ENCODE results near the gene CARD11. TPM values are rescaled to one million over a fixed set of nuclear protein-coding genes. Genes with fewer than 3 reads are reported as not detected.

Gene CARD11
- total RNA-seq, 2 donors from 2014 or later = 0.87 to 2.4 TPM

DNA sequence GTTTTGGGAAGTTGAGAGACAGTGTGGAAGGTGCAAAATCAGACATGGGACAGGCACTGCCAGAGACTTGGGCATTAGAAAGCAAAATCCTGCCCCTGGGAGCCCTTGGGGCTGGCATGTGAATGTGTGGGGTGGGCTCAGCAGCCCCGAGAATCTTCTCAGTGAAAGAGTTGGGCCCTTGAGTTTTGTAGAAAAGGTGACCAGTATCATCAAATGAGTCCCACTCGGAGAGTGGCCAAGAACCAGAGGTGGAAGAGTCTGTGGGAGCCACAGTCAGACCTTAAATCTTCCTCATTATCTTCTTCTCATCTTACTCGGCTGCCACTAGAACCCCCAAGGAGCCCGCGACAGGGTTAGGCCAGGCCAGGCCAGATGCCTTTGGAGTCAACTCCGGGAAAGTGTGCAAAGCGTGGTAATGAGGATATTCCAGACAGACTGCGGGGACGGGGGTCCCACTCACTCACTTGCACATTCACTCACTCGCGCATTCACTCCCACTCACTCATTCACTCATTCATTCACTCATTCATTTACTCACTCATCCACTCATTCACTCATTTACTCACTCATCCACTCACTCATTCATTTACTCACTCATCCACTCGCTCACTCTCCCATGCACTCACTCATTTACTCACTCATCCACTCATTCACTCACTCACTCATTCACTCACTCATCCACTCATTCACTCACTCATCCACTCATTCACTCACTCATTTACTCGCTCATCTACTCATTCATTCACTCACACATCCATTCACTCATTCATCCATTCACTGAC lies 74.9 kb downstream of the CARD11 start:
- Histone ChIP-seq H3K36me3 (no peaks in the 10 kb centered on the region), H3K27me3 (replicated peaks; ENCODE audit: insufficient read depth) (no peaks in the 10 kb centered on the region), H3K4me3 (no peak overlapping the region), H3K9me3 (no peaks in the 10 kb centered on the region), H3K27ac (no peak overlapping the region), H3K4me1 (replicated peaks) (no peaks in the 10 kb centered on the region)
- no peak for TF ChIP-seq POLR2A (IDR thresholded peaks at IDR 0.05)
- intact Hi-C loops (cut with DNase I) = no loop called here
- WGBS = 90% methylated on average over 13 of the region's 13 CpGs
- no peak for DNase-seq (ENCODE audit: low spot score)

DNA sequence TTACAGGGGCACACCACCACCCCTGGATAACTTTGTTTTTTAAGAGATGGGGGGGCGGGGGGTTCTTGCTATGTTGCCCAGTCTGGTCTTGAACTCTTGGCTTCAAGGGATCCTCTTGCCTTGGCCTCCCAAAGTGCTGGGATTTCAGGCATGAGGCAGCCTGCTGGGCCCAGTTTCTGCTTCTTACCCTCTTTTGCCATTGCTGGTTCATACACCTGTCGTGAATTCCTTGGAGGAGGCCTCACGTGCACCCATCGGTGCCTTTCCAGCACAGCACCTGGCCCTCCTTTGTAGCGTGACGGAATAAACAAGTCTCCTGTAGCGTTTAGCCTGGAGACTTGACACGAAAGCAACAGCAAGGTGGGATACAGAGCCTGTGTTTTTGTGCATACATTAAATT lies 75.5 kb downstream of the CARD11 start:
- Histone ChIP-seq H3K9me3 (no peaks in the 10 kb centered on the region), H3K4me3 (no peak overlapping the region), H3K27ac (no peak overlapping the region), H3K36me3 (no peaks in the 10 kb centered on the region), H3K4me1 (replicated peaks) (no peaks in the 10 kb centered on the region), H3K27me3 (replicated peaks; ENCODE audit: insufficient read depth) (no peaks in the 10 kb centered on the region)
- no peak for DNase-seq (ENCODE audit: low spot score)
- TF ChIP-seq POLR2A (IDR thresholded peaks at IDR 0.05) (no peak), POLR2AphosphoS5 (IDR thresholded peaks at IDR 0.05) (no peak)
- TF ChIP-seq, protein P1, sequence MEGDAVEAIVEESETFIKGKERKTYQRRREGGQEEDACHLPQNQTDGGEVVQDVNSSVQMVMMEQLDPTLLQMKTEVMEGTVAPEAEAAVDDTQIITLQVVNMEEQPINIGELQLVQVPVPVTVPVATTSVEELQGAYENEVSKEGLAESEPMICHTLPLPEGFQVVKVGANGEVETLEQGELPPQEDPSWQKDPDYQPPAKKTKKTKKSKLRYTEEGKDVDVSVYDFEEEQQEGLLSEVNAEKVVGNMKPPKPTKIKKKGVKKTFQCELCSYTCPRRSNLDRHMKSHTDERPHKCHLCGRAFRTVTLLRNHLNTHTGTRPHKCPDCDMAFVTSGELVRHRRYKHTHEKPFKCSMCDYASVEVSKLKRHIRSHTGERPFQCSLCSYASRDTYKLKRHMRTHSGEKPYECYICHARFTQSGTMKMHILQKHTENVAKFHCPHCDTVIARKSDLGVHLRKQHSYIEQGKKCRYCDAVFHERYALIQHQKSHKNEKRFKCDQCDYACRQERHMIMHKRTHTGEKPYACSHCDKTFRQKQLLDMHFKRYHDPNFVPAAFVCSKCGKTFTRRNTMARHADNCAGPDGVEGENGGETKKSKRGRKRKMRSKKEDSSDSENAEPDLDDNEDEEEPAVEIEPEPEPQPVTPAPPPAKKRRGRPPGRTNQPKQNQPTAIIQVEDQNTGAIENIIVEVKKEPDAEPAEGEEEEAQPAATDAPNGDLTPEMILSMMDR (IDR thresholded peaks at IDR 0.05) = no peak
- 91% methylated on average over 8 of the region's 8 CpGs for WGBS
- intact Hi-C loops (cut with DNase I) = no loop called here

DNA sequence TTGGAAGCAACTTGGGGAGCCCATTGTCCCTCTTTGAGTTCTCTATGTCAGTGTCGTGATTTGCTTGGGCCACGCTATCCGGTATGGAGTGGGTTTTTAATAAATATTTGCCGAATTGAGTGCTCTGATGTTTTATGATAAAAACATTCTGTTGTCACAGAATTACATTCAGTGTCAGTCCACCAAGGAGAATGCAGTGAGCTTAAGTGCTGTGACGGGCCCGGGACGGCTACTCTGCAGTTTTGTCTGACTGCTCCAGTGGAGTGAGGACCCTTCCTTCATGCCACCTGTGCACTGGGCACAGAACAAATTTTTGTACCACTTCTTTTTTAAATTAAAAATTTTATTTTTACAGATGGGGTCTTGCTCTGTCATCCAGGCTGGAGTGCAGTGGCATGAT lies 76.0 kb downstream of the CARD11 start:
- 83% methylated on average over 7 of the region's 7 CpGs for WGBS
- H3K9me3 ChIP-seq = no peaks in the 10 kb centered on the region
- intact Hi-C loops (cut with DNase I) = no loop called here
- DNase-seq (ENCODE audit: low spot score) = no peak
- no peak overlapping the region for H3K27ac ChIP-seq
- no peaks in the 10 kb centered on the region for H3K36me3 ChIP-seq
- H3K4me3 ChIP-seq = no peak overlapping the region
- H3K4me1 ChIP-seq (replicated peaks) = no peaks in the 10 kb centered on the region
- no peaks in the 10 kb centered on the region for H3K27me3 ChIP-seq (replicated peaks; ENCODE audit: insufficient read depth)
- TF ChIP-seq POLR2AphosphoS5 (IDR thresholded peaks at IDR 0.05) = no peak
- no peak for TF ChIP-seq POLR2A (IDR thresholded peaks at IDR 0.05)
- TF ChIP-seq, protein P1 (IDR thresholded peaks at IDR 0.05) = no peak

DNA sequence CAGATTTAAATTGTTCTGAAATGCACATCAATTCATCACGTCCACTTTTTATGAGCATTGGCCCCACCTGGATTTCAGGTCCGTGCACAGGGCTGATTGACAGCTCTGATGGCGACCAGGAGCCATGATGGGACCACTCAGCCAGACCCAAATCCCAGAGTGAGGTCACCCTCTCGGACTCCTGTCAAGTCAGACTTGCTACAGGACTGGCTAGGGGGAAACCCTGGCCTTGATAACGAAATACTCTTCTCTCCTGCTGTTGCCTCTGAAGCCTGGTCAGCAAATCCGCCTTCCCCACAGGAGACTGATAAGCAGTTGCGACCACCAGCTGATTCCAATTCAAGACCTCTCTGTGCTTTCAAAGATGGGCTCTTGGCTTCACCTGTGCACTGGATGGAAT lies 76.4 kb downstream of the CARD11 start:
- no peaks in the 10 kb centered on the region for H3K9me3 ChIP-seq
- DNase-seq (ENCODE audit: low spot score) = no peak
- H3K27ac ChIP-seq = no peak overlapping the region
- H3K36me3 ChIP-seq = no peaks in the 10 kb centered on the region
- H3K27me3 ChIP-seq (replicated peaks; ENCODE audit: insufficient read depth) = no peaks in the 10 kb centered on the region
- H3K4me3 ChIP-seq = no peak overlapping the region
- intact Hi-C loops (cut with DNase I) = no loop called here
- TF ChIP-seq POLR2A (IDR thresholded peaks at IDR 0.05) (no peak), POLR2AphosphoS5 (IDR thresholded peaks at IDR 0.05) (no peak)
- TF ChIP-seq, protein P1 (IDR thresholded peaks at IDR 0.05) = no peak
- H3K4me1 ChIP-seq (replicated peaks) = no peaks in the 10 kb centered on the region
- WGBS = 92% methylated on average over 7 of the region's 7 CpGs

DNA sequence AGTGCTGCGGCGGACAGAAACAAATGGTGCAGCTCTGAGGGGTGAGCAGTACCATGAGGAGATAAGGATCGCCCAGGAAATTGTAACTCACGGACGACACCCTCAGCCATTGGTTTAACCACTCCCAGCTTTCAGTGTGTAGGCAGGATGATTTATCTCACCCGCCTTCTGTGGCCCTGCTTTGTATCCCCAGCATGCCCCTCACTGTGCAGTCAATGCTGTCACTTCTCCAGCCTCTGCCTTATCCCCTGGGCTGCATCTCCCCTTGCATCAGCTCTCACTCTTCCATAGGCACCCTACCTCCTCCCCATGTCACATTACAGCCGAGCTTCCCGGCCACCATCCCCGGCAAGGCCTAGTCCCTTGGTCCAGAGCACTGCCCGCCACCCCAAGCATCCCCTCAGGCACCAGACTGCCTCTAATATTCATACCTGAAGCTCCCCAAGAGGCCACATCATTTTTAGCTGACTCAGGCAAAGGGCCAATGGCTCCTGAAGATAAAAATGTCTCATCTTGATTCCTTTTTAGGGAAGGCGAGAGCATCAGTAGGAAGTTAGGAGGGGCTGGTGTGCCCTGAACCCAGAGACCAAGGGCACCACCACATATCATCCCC lies 77.1 kb downstream of the CARD11 start:
- H3K27ac ChIP-seq = no peak overlapping the region
- H3K4me3 ChIP-seq = no peak overlapping the region
- H3K36me3 ChIP-seq = no peaks in the 10 kb centered on the region
- H3K4me1 ChIP-seq (replicated peaks) = no peaks in the 10 kb centered on the region
- H3K27me3 ChIP-seq (replicated peaks; ENCODE audit: insufficient read depth) = no peaks in the 10 kb centered on the region
- 91% methylated on average over 11 of the region's 11 CpGs for WGBS
- H3K9me3 ChIP-seq = no peaks in the 10 kb centered on the region
- no peak for DNase-seq (ENCODE audit: low spot score)
- TF ChIP-seq POLR2AphosphoS5 (IDR thresholded peaks at IDR 0.05) (no peak), POLR2A (IDR thresholded peaks at IDR 0.05) (no peak)
- TF ChIP-seq, protein P1 (IDR thresholded peaks at IDR 0.05) = no peak
- intact Hi-C loops (cut with DNase I) = no loop called here
